Mucosa of rectum (tissue), 2 donors: ENCODE data around the gene DCTD.

Experiments used
- H3K27ac ChIP-seq, 2 donors: one replicate each; pipeline ENCODE4 v1.7.0; 2013; ENCODE audit warnings: inconsistent platforms in 2 of 2, low read depth in 2 of 2, low read length in 2 of 2
- H3K27me3 ChIP-seq, 2 donors: one replicate each; pipeline ENCODE4 v1.7.0; 2013; ENCODE audit warnings: low read length in 2 of 2; ENCODE audit not compliant: control insufficient read depth in 2 of 2, insufficient read depth in 2 of 2
- H3K36me3 ChIP-seq, 2 donors: one replicate each; pipeline ENCODE4 v1.7.0; 2013; ENCODE audit warnings: low read length in 2 of 2; ENCODE audit not compliant: control insufficient read depth in 2 of 2, insufficient read depth in 2 of 2
- H3K4me1 ChIP-seq, 2 donors: one replicate each; pipeline ENCODE4 v1.7.0; 2013; ENCODE audit warnings: low read length in 2 of 2, mild to moderate bottlenecking in 1 of 2; ENCODE audit not compliant: control insufficient read depth in 2 of 2, insufficient read depth in 2 of 2
- H3K4me3 ChIP-seq, 2 donors: one replicate each; pipeline ENCODE4 v1.7.0; 2013; ENCODE audit warnings: low read length in 2 of 2
- H3K9ac ChIP-seq, 2 donors: one replicate each; pipeline ENCODE4 v1.7.0; 2013; ENCODE audit warnings: low read length in 2 of 2, low read depth in 1 of 2, mild to moderate bottlenecking in 1 of 2
- H3K9me3 ChIP-seq, 2 donors: one replicate each; pipeline ENCODE4 v1.7.0; 2013; ENCODE audit warnings: low read length in 2 of 2; ENCODE audit not compliant: control insufficient read depth in 2 of 2
- donor health status: healthy.
- donor health status: Normal muscosa, but diverticular disease.

Gene DCTD

DNA sequence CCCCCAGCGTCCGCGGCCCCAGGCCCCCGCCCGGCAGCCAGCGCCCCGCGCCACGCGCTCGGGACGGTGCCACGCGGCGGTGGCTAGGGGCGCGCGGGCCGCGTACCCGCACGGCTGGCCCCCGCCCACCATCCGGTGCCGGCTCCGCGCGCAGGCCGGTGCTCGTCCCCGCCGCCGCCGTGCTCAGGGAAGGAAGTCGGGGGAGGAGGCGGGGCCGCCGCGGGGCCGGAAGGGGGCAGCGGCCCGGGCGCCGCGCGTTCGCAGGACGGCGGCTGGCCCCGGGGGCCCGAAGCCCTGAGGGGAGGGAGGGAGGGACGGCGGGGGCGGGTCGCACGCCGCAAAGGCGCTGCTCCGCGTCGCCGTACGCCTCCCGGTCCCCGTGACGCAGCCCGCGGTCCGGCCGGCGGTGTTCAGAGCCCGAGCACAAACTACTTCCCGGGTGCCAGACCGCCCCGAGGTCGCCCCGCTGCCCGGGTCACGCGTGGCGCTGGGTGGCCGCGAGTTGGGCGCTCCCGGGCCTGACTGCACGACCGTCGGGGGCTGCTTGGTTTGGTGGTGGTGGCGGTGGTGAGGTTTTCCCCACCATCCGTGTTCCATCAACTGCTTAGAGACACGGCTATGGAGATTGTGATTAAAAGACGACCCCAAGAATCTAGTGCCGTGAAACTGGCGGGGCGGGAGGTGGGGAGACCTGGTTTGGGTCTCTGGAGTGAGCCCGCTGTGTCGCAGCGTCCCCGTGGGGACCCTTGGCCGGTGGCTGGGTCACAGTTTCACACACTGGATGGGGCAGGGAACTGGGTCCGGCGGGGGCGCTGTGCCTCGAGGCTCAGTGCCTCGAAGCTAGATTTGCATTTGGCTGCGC lies at the start of gene DCTD:
DCTD (minus strand) TSS at position 205 of the 862 bp plus-strand sequence. CDS start 1,818 bp downstream, outside the sequence.
- H3K27me3 ChIP-seq, result no peaks in the 10 kb centered on the region
- H3K4me3 ChIP-seq, result peak within 1 kb of the TSS; percentile 83 to 84
- peak within 1 kb of the TSS; percentile 92 to 94 for H3K27ac ChIP-seq
- no peaks in the 10 kb centered on the region for H3K9me3 ChIP-seq
- peaks cover 13 to 17% of the 10 kb centered on the region in 2 donors for H3K36me3 ChIP-seq
- peak within 1 kb of the TSS; percentile 81 to 86 for H3K9ac ChIP-seq
- peaks cover 10 to 16% of the 10 kb centered on the region in 2 donors for H3K4me1 ChIP-seq

DNA sequence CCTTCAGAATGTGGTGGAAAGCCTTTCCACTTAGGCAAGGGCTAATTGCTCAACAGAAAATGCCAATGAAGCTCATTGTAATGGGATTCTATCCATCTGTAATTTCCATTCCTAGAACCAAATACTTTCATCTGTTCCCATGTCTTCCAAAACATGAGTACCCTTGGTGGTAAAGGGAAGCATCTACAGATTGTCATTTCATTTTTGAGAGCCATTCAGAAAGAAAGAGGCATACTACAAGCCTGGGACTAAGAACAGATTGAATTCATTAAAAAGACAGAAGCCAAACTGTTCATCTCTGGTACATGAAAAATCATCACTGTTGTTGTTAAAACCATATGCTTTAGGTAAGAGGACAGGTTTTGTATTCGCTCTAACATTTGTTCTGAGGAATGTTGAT lies 43.6 kb upstream of the DCTD start:
- Histone ChIP-seq H3K9ac (no peak overlapping the region), H3K4me3 (no peak overlapping the region), H3K27ac (no peak overlapping the region), H3K36me3 (no peaks in the 10 kb centered on the region), H3K4me1 (no peaks in the 10 kb centered on the region), H3K27me3 (no peaks in the 10 kb centered on the region), H3K9me3 (no peaks in the 10 kb centered on the region)

DNA sequence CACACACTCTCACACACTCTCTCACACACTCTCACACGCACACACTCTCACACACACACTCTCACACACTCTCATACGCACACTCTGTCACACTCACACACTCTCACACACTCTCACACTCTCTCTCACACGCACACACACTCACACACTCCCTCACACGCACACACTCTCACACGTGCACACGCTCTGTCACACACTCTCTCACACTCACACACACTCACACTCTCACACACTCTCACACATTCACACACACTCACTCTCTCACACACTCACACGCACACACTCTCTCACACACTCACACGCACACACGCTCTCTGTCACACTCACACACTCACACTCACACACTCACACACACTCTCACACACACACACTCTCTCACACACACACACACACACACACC lies 43.0 kb upstream of the DCTD start:
- H3K4me3 ChIP-seq, result no peak overlapping the region
- H3K9me3 ChIP-seq, result no peaks in the 10 kb centered on the region
- H3K9ac ChIP-seq, result no peak overlapping the region
- no peaks in the 10 kb centered on the region for H3K4me1 ChIP-seq
- H3K36me3 ChIP-seq, result no peaks in the 10 kb centered on the region
- H3K27ac ChIP-seq, result no peak overlapping the region
- H3K27me3 ChIP-seq, result no peaks in the 10 kb centered on the region

DNA sequence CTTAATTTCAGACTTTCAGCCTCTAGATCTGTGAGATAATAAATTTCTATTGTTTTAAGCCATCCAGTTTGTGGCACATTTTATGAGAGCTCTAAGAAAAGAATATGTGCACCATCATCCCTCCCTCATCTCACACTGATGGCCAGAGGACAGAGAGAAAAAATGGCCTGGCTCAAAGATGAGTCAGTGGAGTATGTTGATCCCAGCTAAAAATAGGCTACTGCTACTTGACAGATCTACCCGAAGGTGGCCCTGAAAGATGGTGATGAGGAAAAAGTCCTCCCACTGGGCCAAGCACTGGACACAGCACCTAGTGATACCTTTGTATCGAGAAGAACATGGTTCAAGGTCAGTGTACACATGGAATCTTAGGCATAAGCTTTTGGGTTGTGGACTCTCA lies 38.2 kb upstream of the DCTD start:
- no peak overlapping the region for H3K4me3 ChIP-seq
- no peaks in the 10 kb centered on the region for H3K4me1 ChIP-seq
- no peak overlapping the region for H3K27ac ChIP-seq
- no peaks in the 10 kb centered on the region for H3K36me3 ChIP-seq
- no peaks in the 10 kb centered on the region for H3K27me3 ChIP-seq
- no peaks in the 10 kb centered on the region for H3K9me3 ChIP-seq
- H3K9ac ChIP-seq, result no peak overlapping the region

DNA sequence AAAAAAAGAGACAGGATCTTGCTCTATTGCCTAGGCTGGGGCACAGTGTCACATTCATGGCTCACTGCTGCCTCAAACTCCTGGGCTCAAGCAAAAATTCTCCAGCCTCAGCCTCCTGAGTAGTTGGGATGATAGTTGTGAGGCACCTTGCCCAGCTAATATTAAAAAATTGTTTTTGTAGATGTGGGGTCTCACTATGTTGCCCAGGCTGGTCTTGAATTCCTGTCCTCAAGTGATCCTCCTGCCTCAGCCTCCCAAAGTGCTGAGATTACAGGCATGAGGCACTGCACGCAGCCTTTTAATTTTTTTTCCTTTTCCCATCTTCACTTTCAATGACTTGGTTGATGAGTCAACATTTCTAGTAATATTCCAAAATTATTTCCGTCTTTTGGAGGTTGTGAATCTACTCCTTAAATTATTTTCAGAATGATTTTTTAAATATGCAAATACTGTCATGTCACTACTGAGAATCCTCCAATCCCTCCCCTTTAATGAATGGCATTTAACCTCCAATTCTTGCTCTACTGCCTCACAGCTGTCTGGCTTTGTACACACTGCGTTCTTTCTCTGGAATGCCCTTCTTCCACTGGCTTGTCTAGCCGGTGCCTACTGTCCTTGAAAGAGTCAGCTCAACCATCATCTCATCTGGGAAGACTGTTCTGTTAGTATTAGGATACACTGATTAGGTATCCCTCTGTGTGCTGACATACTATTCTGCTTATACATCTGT lies 27.5 kb upstream of the DCTD start:
- H3K9ac ChIP-seq, result no peak overlapping the region

DNA sequence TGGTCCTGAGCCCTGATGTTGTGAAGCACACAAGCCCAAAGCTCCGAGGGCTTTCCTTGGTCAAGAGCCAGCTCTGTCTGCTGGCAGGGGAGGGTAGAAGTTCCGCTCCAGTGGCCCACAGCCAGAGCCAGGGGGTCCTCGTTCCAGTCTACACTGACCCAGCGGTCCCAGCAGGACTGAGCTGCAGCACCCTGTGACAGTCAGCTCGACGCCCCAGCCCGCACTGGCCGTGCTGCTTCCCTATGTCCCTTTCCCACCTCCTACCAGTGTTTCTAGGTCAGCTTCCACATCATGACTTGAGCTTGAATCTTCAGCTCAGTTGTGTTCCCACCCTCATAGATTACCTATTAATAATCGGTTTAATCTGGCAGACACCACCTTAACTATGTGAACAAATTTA lies 22.5 kb upstream of the DCTD start:
- H3K27ac ChIP-seq, result no peak overlapping the region
- no peak overlapping the region for H3K4me3 ChIP-seq
- H3K9ac ChIP-seq, result no peak overlapping the region
- peaks cover 0 to 2% of the 10 kb centered on the region in 2 donors for H3K4me1 ChIP-seq
- H3K27me3 ChIP-seq, result peaks cover 0 to 2% of the 10 kb centered on the region in 2 donors
- no peaks in the 10 kb centered on the region for H3K36me3 ChIP-seq
- H3K9me3 ChIP-seq, result no peaks in the 10 kb centered on the region

More for the DNA sequence above, 27.5 kb upstream of the DCTD start:
- H3K4me1 ChIP-seq, result no peaks in the 10 kb centered on the region
- no peaks in the 10 kb centered on the region for H3K36me3 ChIP-seq
- no peak overlapping the region for H3K27ac ChIP-seq
- no peak overlapping the region for H3K4me3 ChIP-seq
- no peaks in the 10 kb centered on the region for H3K27me3 ChIP-seq
- H3K9me3 ChIP-seq, result no peaks in the 10 kb centered on the region

DNA sequence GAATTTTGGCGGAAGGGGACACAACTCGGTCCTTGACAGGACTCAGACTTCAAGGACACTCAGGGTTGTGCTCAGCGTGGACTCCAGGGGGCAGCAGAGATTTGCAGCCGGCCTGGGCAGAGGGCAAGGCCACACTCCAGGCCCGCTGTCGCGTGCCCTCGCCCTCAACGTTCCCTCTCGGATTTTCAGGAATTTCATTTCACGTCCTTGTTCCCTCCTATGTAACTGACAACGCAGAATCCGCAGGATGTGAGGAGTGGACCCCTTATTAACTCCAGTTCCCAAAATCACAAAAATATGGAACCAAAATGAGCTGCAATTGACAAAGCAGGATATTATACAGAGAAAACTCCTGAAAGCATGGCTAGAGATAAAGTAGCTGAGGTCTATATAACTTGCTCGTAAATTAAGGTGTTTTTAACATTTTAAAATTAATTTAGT lies 21.0 kb upstream of the DCTD start:
- Histone ChIP-seq H3K27me3 (peaks cover 0 to 4% of the 10 kb centered on the region in 2 donors), H3K9me3 (no peaks in the 10 kb centered on the region), H3K9ac (no peak overlapping the region), H3K27ac (no peak overlapping the region), H3K4me3 (no peak overlapping the region), H3K36me3 (no peaks in the 10 kb centered on the region), H3K4me1 (peaks cover 0 to 2% of the 10 kb centered on the region in 2 donors)

DNA sequence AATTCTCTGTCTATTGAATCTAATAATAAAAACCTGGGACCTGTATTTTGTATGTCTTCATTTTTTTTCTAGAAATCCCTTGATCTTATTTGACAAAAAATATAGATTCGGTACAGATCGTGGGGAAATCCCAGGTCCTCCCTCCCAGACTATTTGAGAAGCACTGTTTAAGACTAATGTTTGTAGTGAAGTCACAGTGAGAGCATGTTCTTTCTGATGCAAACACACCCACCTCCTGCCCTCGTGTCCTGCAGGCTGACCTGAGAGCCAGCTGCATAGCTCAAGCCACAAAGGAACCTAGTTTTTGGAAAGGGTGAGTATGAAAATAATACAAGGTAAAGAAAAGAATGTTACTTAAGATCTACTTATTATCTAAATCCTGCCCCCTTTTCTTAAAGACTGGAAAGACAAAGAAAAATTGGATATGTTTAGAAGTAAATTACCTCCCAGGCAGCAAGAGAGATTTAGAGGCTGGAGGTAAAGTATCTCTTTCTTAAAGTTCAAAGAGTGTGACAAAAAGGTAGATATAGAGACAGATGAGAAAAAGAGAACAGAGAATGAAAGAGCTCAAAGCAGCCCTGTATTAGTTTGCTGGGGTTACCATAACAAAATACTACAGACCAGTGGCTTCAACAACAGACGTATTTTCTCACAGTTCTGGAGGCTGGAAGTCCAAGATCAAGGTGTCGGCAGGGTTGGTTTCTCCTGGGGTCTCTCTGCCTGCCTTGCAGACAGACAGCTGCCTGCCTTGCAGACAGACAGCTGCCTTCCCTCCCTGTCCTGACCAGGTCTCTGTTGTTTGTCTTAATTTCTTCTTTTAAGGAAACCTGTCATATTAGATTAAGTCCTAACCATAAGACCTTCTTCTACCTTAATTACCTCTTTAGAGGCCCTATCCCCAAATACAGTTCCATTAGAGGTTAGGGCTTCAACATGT lies 20.4 kb upstream of the DCTD start:
- H3K27ac ChIP-seq, result no peak overlapping the region
- peaks cover 0 to 2% of the 10 kb centered on the region in 2 donors for H3K4me1 ChIP-seq
- H3K9me3 ChIP-seq, result no peaks in the 10 kb centered on the region

DNA sequence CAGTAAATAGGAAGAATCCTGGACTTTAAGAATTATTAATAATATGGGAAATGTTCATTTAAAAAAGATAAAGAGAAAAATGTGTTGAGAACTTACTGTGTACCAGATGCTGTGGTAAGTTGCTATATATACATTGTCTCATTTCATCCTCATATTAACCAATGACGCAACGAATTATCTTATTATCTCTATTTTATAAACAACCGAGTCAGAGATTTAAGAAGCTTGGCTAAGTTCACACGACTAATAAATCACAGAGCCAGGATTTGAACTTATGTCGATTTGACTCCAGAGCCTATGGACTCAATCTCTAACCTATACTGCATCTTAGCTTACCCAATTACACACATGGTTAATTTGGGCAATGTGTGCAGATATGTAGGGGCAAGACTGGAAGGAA lies 15.5 kb upstream of the DCTD start:
- no peaks in the 10 kb centered on the region for H3K4me1 ChIP-seq
- no peak overlapping the region for H3K4me3 ChIP-seq
- H3K9me3 ChIP-seq, result no peaks in the 10 kb centered on the region
- H3K36me3 ChIP-seq, result no peaks in the 10 kb centered on the region
- H3K27me3 ChIP-seq, result peaks cover 0 to 3% of the 10 kb centered on the region in 2 donors
- H3K27ac ChIP-seq, result no peak overlapping the region
- H3K9ac ChIP-seq, result no peak overlapping the region

More for the DNA sequence above, 20.4 kb upstream of the DCTD start:
- no peaks in the 10 kb centered on the region for H3K36me3 ChIP-seq
- peaks cover 0 to 6% of the 10 kb centered on the region in 2 donors for H3K27me3 ChIP-seq
- no peak overlapping the region for H3K4me3 ChIP-seq
- no peak overlapping the region for H3K9ac ChIP-seq
